Astrocyte (in vitro differentiated cells and primary cell): ENCODE results near the gene TTC33. TPM values are rescaled to one million over a fixed set of nuclear protein-coding genes. Genes with fewer than 3 reads are reported as not detected.
A peak's percentile ranks its signal among the peaks of the same experiment; 100 is the strongest.

Source experiments
- DNase-seq: peaks from one replicate; pipeline ENCODE4 v3.0.0-alpha.2; 2010; ENCODE audit warnings: low read depth
- FAIRE-seq: peaks from 2 replicates; lab custom pipeline; 2011; peaks lifted over from hg19 to GRCh38; lab: Jason Lieb, UNC
- H2AFZ ChIP-seq: 2 replicates; pipeline ENCODE4 v1.6.0; 2012; ENCODE audit warnings: low read depth, low read length, inconsistent platforms
- H3K27ac ChIP-seq: 2 replicates; pipeline ENCODE4 v1.5.1; 2011; ENCODE audit warnings: low read depth, low read length, inconsistent platforms
- H3K27me3 ChIP-seq: 2 replicates; pipeline ENCODE4 v1.6.0; 2011; ENCODE audit warnings: low read length, inconsistent platforms; ENCODE audit not compliant: insufficient read depth
- H3K36me3 ChIP-seq: 2 replicates; pipeline ENCODE4 v1.5.1; 2011; ENCODE audit warnings: low read length, inconsistent platforms; ENCODE audit not compliant: insufficient read depth
- H3K4me1 ChIP-seq: 2 replicates; pipeline ENCODE4 v1.5.1; 2011; ENCODE audit warnings: low read length, inconsistent platforms; ENCODE audit not compliant: insufficient read depth
- H3K4me2 ChIP-seq: 2 replicates; pipeline ENCODE4 v1.6.0; 2012; ENCODE audit warnings: low read length, inconsistent platforms
- H3K4me3 ChIP-seq: 2 replicates; pipeline ENCODE4 v1.5.1; 2011; ENCODE audit warnings: low read depth, mild to moderate bottlenecking, low read length, inconsistent platforms; ENCODE audit not compliant: insufficient read depth
- H3K79me2 ChIP-seq: 2 replicates; pipeline ENCODE4 v1.6.0; 2012; ENCODE audit warnings: mild to moderate bottlenecking, low read length, inconsistent platforms; ENCODE audit not compliant: insufficient read depth
- H3K9ac ChIP-seq: 2 replicates; pipeline ENCODE4 v1.6.0; 2012; ENCODE audit warnings: mild to moderate bottlenecking, low read length, inconsistent platforms
- H3K9me3 ChIP-seq: 2 replicates; pipeline ENCODE4 v1.5.1; 2012; ENCODE audit warnings: low read depth, mild to moderate bottlenecking, low read length, inconsistent platforms; ENCODE audit not compliant: insufficient read depth
- H4K20me1 ChIP-seq: 2 replicates; pipeline ENCODE4 v1.6.0; 2012; ENCODE audit warnings: low read length, inconsistent platforms; ENCODE audit not compliant: insufficient read depth
- H3K27ac Mint-ChIP-seq: one replicate; pipeline ENCODE4 v1.8.0; 2021; ENCODE audit warnings: mild to moderate bottlenecking, mixed read lengths; ENCODE audit not compliant: unreplicated experiment
- H3K27me3 Mint-ChIP-seq: one replicate; pipeline ENCODE4 v1.8.0; 2021; ENCODE audit warnings: low read depth, mixed read lengths; ENCODE audit not compliant: unreplicated experiment
- H3K36me3 Mint-ChIP-seq: one replicate; pipeline ENCODE4 v1.8.0; 2021; ENCODE audit warnings: low read depth, mixed read lengths; ENCODE audit not compliant: unreplicated experiment
- H3K4me1 Mint-ChIP-seq: one replicate; pipeline ENCODE4 v1.8.0; 2021; ENCODE audit warnings: low read depth, mixed read lengths; ENCODE audit not compliant: unreplicated experiment
- H3K4me3 Mint-ChIP-seq: one replicate; pipeline ENCODE4 v1.8.0; 2021; ENCODE audit warnings: mild to moderate bottlenecking, moderate library complexity, mixed read lengths; ENCODE audit not compliant: unreplicated experiment
- H3K9me3 Mint-ChIP-seq: one replicate; pipeline ENCODE4 v1.8.0; 2021; ENCODE audit warnings: mild to moderate bottlenecking, mixed read lengths; ENCODE audit not compliant: unreplicated experiment
- CTCF ChIP-seq: IDR thresholded peaks from 2 replicates; pipeline ENCODE4 v1.5.1; 2011; ENCODE audit warnings: low read depth, mild to moderate bottlenecking, inconsistent platforms, low read length, moderate library complexity; ENCODE audit not compliant: insufficient read depth
- EZH2 ChIP-seq: IDR thresholded peaks from 2 replicates; pipeline ENCODE4 v1.6.1; 2012; ENCODE audit warnings: mild to moderate bottlenecking, low read length, inconsistent platforms; ENCODE audit not compliant: insufficient read depth
- total RNA-seq: library from RNA; stranded (reverse); gene quantifications from 2 replicates; pipeline ENCODE4 v1.2.1, GENCODE V29; 2021

The TTC33 gene
- total RNA-seq, 1 donor from 2014 or later, result 13.3 TPM

GRCh38 chr5:40688996-40689395 is 66.8 kb downstream of the TTC33 start:
- Histone ChIP-seq H3K9ac (peak overlapping the region; percentile 65), H3K4me3 (no peak overlapping the region), H3K36me3 (no peaks in the 10 kb centered on the region), H4K20me1 (no peaks in the 10 kb centered on the region), H3K4me2 (no peak overlapping the region), H3K9me3 (no peaks in the 10 kb centered on the region), H3K4me1 (peaks cover 20% of the 10 kb centered on the region), H2AFZ (no peak overlapping the region), H3K79me2 (peaks cover 15% of the 10 kb centered on the region), H3K27me3 (no peaks in the 10 kb centered on the region), H3K27ac (peak overlapping the region; percentile 35)
- no peak overlapping the region for H3K27ac Mint-ChIP-seq
- FAIRE-seq, result no peak
- H3K9me3 Mint-ChIP-seq, result no peaks in the 10 kb centered on the region
- no peak overlapping the region for H3K4me3 Mint-ChIP-seq
- H3K27me3 Mint-ChIP-seq, result no peaks in the 10 kb centered on the region
- no peak for DNase-seq
- H3K4me1 Mint-ChIP-seq, result peaks cover 7% of the 10 kb centered on the region
- TF ChIP-seq EZH2, result no peak
- no peak for TF ChIP-seq CTCF
- no peaks in the 10 kb centered on the region for H3K36me3 Mint-ChIP-seq

GRCh38 chr5:40688127-40688761 is 67.5 kb downstream of the TTC33 start:
- Mint-ChIP-seq H3K4me3 (no peak overlapping the region), H3K36me3 (no peaks in the 10 kb centered on the region)
- peak; percentile 91 for TF ChIP-seq CTCF
- TF ChIP-seq EZH2, result no peak

GRCh38 chr5:40687321-40687720 is 68.4 kb downstream of the TTC33 start:
- Histone ChIP-seq H4K20me1 (peaks cover 4% of the 10 kb centered on the region), H3K4me3 (no peak overlapping the region), H3K36me3 (no peaks in the 10 kb centered on the region), H3K27ac (no peak overlapping the region), H3K4me1 (peaks cover 20% of the 10 kb centered on the region), H3K4me2 (no peak overlapping the region), H3K79me2 (peaks cover 24% of the 10 kb centered on the region), H3K9ac (no peak overlapping the region), H3K27me3 (no peaks in the 10 kb centered on the region), H2AFZ (no peak overlapping the region), H3K9me3 (no peaks in the 10 kb centered on the region)
- no peaks in the 10 kb centered on the region for H3K9me3 Mint-ChIP-seq
- H3K36me3 Mint-ChIP-seq, result no peaks in the 10 kb centered on the region
- no peak for FAIRE-seq
- H3K27me3 Mint-ChIP-seq, result peaks cover 1% of the 10 kb centered on the region
- no peak overlapping the region for H3K27ac Mint-ChIP-seq
- no peak for DNase-seq
- no peak overlapping the region for H3K4me3 Mint-ChIP-seq
- peaks cover 10% of the 10 kb centered on the region for H3K4me1 Mint-ChIP-seq
- no peak for TF ChIP-seq CTCF
- TF ChIP-seq EZH2, result no peak

More at GRCh38 chr5:40688127-40688761, 67.5 kb downstream of the TTC33 start:
- DNase-seq, result peak; percentile 57
- Mint-ChIP-seq H3K9me3 (no peaks in the 10 kb centered on the region), H3K27me3 (no peaks in the 10 kb centered on the region), H3K27ac (peak overlapping the region; percentile 59), H3K4me1 (peaks cover 7% of the 10 kb centered on the region)
- Histone ChIP-seq H3K9me3 (no peaks in the 10 kb centered on the region), H3K4me1 (peaks cover 20% of the 10 kb centered on the region), H3K9ac (peak overlapping the region; percentile 65), H3K27me3 (no peaks in the 10 kb centered on the region), H3K4me2 (peak overlapping the region; percentile 34), H3K79me2 (peaks cover 16% of the 10 kb centered on the region), H2AFZ (no peak overlapping the region), H3K27ac (peak overlapping the region; percentile 35), H3K4me3 (no peak overlapping the region), H3K36me3 (no peaks in the 10 kb centered on the region), H4K20me1 (no peaks in the 10 kb centered on the region)
- peak; percentile 63 for FAIRE-seq
